K562 (cell line): ENCODE measurements around the gene GULP1. TPM values are rescaled to one million over a fixed set of nuclear protein-coding genes. Genes with fewer than 3 reads are reported as not detected.

Source experiments
- ATAC-seq: fragments of 200-7000 bp; cut with Tn5 transposase; 3 replicates; pipeline ENCODE4 v1.9.1; 2020; ENCODE audit warnings: moderate library complexity
- BruUV-seq: library from RNA; stranded (reverse); fragments of 400-500 nt; replicated peaks from 2 replicates; lab custom pipeline; 2021; lab: Mats Ljungman, UMichigan
- CTCF ChIA-PET: fragments of 300-600 bp; formaldehyde crosslinking; extraction: SDS; loops from one replicate; lab custom pipeline; 2021; ENCODE audit warnings: low intra/inter-chr PET ratio; lab: Yijun Ruan, JAX
- POLR2A ChIA-PET: fragments of 300-600, 350-650 bp; sonication (Branson Sonifier 250); formaldehyde crosslinking; extraction: SDS; loops from one replicate; lab custom pipeline; 2021; ENCODE audit warnings: antibody characterized with exemption, inconsistent platforms; lab: Yijun Ruan, JAX
- DNase-seq, 4 experiments: peaks; one replicate each; pipeline versions ENCODE4 v3.0.0 to v3.0.0-alpha.2; 2011 to 2018; ENCODE audit warnings: low spot score in 3 of 4, mixed read lengths in 3 of 4; ENCODE audit errors: extremely low read depth in 1 of 4
- FAIRE-seq: peaks from 2 replicates; lab custom pipeline; 2011; peaks lifted over from hg19 to GRCh38; lab: Jason Lieb, UNC
- H2AFZ ChIP-seq: 2 replicates; pipeline ENCODE4 v1.6.0; 2011; ENCODE audit warnings: low read depth, low read length, control low read depth, inconsistent platforms
- H3K27ac ChIP-seq: fragments of 200-600 bp; 3 replicates; pipeline ENCODE4 v1.8.0; 2011; ENCODE audit warnings: low read depth, mild to moderate bottlenecking, control low read depth, inconsistent platforms, low read length, moderate library complexity, mixed read lengths; ENCODE audit errors: extremely low read depth
- H3K27me3 ChIP-seq, 2 experiments: fragments of 300-600 bp in 1 of 2; 2 replicates in 1 of 2; 3 replicates in 1 of 2; pipeline versions ENCODE4 v1.6.0 to v1.8.0; 2011; ENCODE audit warnings: inconsistent platforms in 2 of 2, low read length in 2 of 2, mild to moderate bottlenecking in 1 of 2, mixed read lengths in 1 of 2, moderate library complexity in 1 of 2; ENCODE audit not compliant: control insufficient read depth in 2 of 2, insufficient read depth in 2 of 2
- H3K36me3 ChIP-seq: fragments of 300-600 bp; 3 replicates; pipeline ENCODE4 v1.8.0; 2011; ENCODE audit warnings: mild to moderate bottlenecking, low read length, inconsistent platforms; ENCODE audit not compliant: control insufficient read depth, insufficient read depth
- H3K4me1 ChIP-seq, 2 experiments: fragments of 200-600 bp in 1 of 2; replicated peaks in 1 of 2; 2 replicates in 1 of 2; 3 replicates in 1 of 2; pipeline versions ENCODE4 v1.5.1 to v1.8.0; 2011; ENCODE audit warnings: inconsistent platforms in 2 of 2, low read length in 2 of 2, mild to moderate bottlenecking in 1 of 2, mixed read lengths in 1 of 2, moderate library complexity in 1 of 2; ENCODE audit not compliant: control insufficient read depth in 2 of 2, insufficient read depth in 2 of 2
- H3K4me2 ChIP-seq: 2 replicates; pipeline ENCODE4 v1.6.1; 2011; ENCODE audit warnings: low read length, control low read depth, inconsistent platforms, mixed read lengths; ENCODE audit not compliant: insufficient read depth
- H3K4me3 ChIP-seq: fragments of 200-600 bp; sonication (generic), shearing (Covaris generic); 2 replicates; pipeline ENCODE4 v1.5.1; 2016; ENCODE audit warnings: control low read depth, inconsistent platforms
- H3K79me2 ChIP-seq: fragments of 200-600 bp; 3 replicates; pipeline ENCODE4 v1.8.0; 2011; ENCODE audit warnings: low read length, inconsistent platforms; ENCODE audit not compliant: control insufficient read depth, insufficient read depth
- H3K9ac ChIP-seq, 2 experiments: 2 replicates each; pipeline versions ENCODE4 v1.6.0 to v1.6.1; 2011; ENCODE audit warnings: low read depth in 2 of 2, low read length in 2 of 2, control low read depth in 1 of 2, inconsistent platforms in 1 of 2, mild to moderate bottlenecking in 1 of 2, mixed read lengths in 1 of 2; ENCODE audit not compliant: insufficient read depth in 1 of 2
- H3K9me1 ChIP-seq: one replicate; pipeline ENCODE4 v1.6.0; 2011; ENCODE audit warnings: inconsistent platforms, mild to moderate bottlenecking, low read length, moderate library complexity; ENCODE audit not compliant: control insufficient read depth, insufficient read depth
- H3K9me3 ChIP-seq: replicated peaks from 2 replicates; pipeline ENCODE4 v1.5.1; 2011; ENCODE audit warnings: low read depth, low read length, inconsistent platforms; ENCODE audit not compliant: control insufficient read depth, insufficient read depth
- H4K20me1 ChIP-seq: replicated peaks from 2 replicates; pipeline ENCODE4 v1.6.1; 2011; ENCODE audit warnings: low read length, inconsistent platforms, mixed read lengths; ENCODE audit not compliant: control insufficient read depth, insufficient read depth
- CBFB ChIP-seq: sonication (generic); formaldehyde crosslinking; IDR thresholded peaks from 2 replicates; pipeline ENCODE4 v1.4.0; 2020; ENCODE audit warnings: mild to moderate bottlenecking, missing genetic modification reagents
- CBX2 ChIP-seq: fragments of 200-600 bp; sonication (generic); IDR thresholded peaks from one replicate; pipeline ENCODE4 v1.6.1; 2012; ENCODE audit warnings: mild to moderate bottlenecking, low read length, inconsistent platforms; ENCODE audit not compliant: insufficient read depth, poor library complexity, severe bottlenecking
- CREB1 ChIP-seq, 2 experiments: sonication (generic) in 1 of 2; formaldehyde crosslinking in 1 of 2; IDR thresholded peaks; 2 replicates each; pipeline versions ENCODE4 v1.6.1 to v1.8.0; 2012 to 2022; ENCODE audit warnings: inconsistent platforms in 1 of 2, mild to moderate bottlenecking in 1 of 2, missing genetic modification reagents in 1 of 2, moderate library complexity in 1 of 2
- EZH2 ChIP-seq: IDR thresholded peaks from 2 replicates; pipeline ENCODE4 v1.6.1; 2012; ENCODE audit warnings: low read depth, mild to moderate bottlenecking, inconsistent platforms, low read length, borderline replicate concordance
- GTF3C2 ChIP-seq: IDR thresholded peaks from 3 replicates; pipeline ENCODE4 v1.6.1; 2011; ENCODE audit warnings: borderline replicate concordance, mild to moderate bottlenecking, moderate library complexity; ENCODE audit not compliant: insufficient read length; ENCODE audit errors: extremely low read depth
- HBP1 ChIP-seq: fragments of 450-650 bp; formaldehyde crosslinking; IDR thresholded peaks from 2 replicates; pipeline ENCODE4 v1.4.0; 2022; ENCODE audit warnings: missing genetic modification characterization
- HES1 ChIP-seq: fragments of 450-650 bp; IDR thresholded peaks from 2 replicates; pipeline ENCODE4 v1.6.1; 2016; ENCODE audit warnings: low read depth, mild to moderate bottlenecking, moderate library complexity
- MYC ChIP-seq, 2 experiments: fragments of 250-450 bp in 1 of 2; sonication (Bioruptor Pico) in 1 of 2; IDR thresholded peaks; 2 replicates each; pipeline versions ENCODE4 v1.5.1 to v1.6.1; 2012 to 2021; ENCODE audit warnings: low read depth in 2 of 2, borderline replicate concordance in 1 of 2, improper control_type of control experiment in 1 of 2, low read length in 1 of 2, mild to moderate bottlenecking in 1 of 2, moderate library complexity in 1 of 2
- SREBF2 ChIP-seq: sonication (generic); formaldehyde crosslinking; IDR thresholded peaks from 2 replicates; pipeline ENCODE4 v1.4.0; 2020; ENCODE audit warnings: mild to moderate bottlenecking, missing genetic modification reagents
- SRSF7 ChIP-seq: fragments of 200-400 bp; formaldehyde crosslinking; optimal IDR thresholded peaks from 2 replicates; pipeline ENCODE3; 2017; ENCODE audit warnings: mild to moderate bottlenecking, low read depth, low read length
- ZNF143 ChIP-seq: sonication (generic); formaldehyde crosslinking; IDR thresholded peaks from 2 replicates; pipeline ENCODE4 v1.9.0; 2022; ENCODE audit warnings: mild to moderate bottlenecking, missing genetic modification reagents
- ZNF239 ChIP-seq: fragments of 250-450 bp; sonication (Bioruptor Pico); IDR thresholded peaks from 2 replicates; pipeline ENCODE4 v1.4.0; 2020; ENCODE audit warnings: mild to moderate bottlenecking
- ZNF57 ChIP-seq: fragments of 450-650 bp; formaldehyde crosslinking; IDR thresholded peaks from 2 replicates; pipeline ENCODE4 v1.4.0; 2020; ENCODE audit warnings: mild to moderate bottlenecking, moderate library complexity
- WGBS: fragments of 100-300 bp; shearing (Covaris generic); methylation state at CpG from one replicate; pipeline ENCODE4 v1.1.6; 2016; ENCODE audit warnings: low coverage, mixed read lengths; ENCODE audit not compliant: insufficient coverage; ENCODE audit errors: missing lambda C conversion rate; 5-methylcytosine and 5-hydroxymethylcytosine counted together
- in situ Hi-C: fragments of 300-500 bp; cut with MboI; formaldehyde crosslinking; loops from 4 replicates; pipeline ENCODE4 v1.15.0; 2018; ENCODE audit warnings: inconsistent platforms, mixed read lengths
- intact Hi-C: fragments of 100-400 bp; cut with micrococcal nuclease; formaldehyde crosslinking; loops from 2 replicates; pipeline ENCODE4 v1.14.2; 2022
- polyA plus RNA-seq, 8 experiments: library from polyadenylated mRNA; depleted of rRNA in 4 of 8; stranded (reverse) in 5 of 8; unstranded in 3 of 8; fragments of >200 nt; fragmentation: Nextera tagmentation in 2 of 8; fragmentation: Illumina TruSeq in 1 of 8; extraction: Ambion mirVana in 2 of 8; extraction: Trizol in 1 of 8; gene quantifications; 2 replicates each; pipeline versions ENCODE4 v1.2.1 to v1.2.3, GENCODE V29; 2011 to 2014; ENCODE audit warnings: inconsistent platforms in 1 of 8, missing spikeins in 1 of 8
- total RNA-seq, 7 experiments: library from RNA; depleted of rRNA in 6 of 7; stranded (reverse); fragments of >200 nt in 6 of 7; fragmentation: Illumina TruSeq in 2 of 7; extraction: Trizol in 2 of 7; gene quantifications; 2 replicates each; pipeline versions ENCODE4 v1.2.1 to v1.2.3, GENCODE V29; 2011 to 2021; ENCODE audit warnings: low replicate concordance in 1 of 7

GULP1 gene
- total and polyA plus RNA-seq, 9 of the 15 experiments (the other 6 are each of a cell fraction or from before 2014, with no cell fraction given) = 8.5 to 25.3 (median 19.5) TPM

- WGBS = 97% methylated on average over 5 of the region's 5 CpGs
- Histone ChIP-seq H3K4me1 (no peaks in the 10 kb centered on the region; a peak in 1 of 5 replicates), H3K27ac (no peak overlapping the region), H2AFZ (no peak overlapping the region), H3K4me2 (no peak overlapping the region), H3K4me3 (no peak overlapping the region), H4K20me1 (no peaks in the 10 kb centered on the region), H3K9ac (no peak overlapping the region), H3K79me2 (peaks cover 90% of the 10 kb centered on the region), H3K36me3 (peaks cover 13% of the 10 kb centered on the region; the same call in 2 of the 3 replicates), H3K27me3 (no peaks in the 10 kb centered on the region), H3K9me3 (no peaks in the 10 kb centered on the region), H3K9me1 (no peaks in the 10 kb centered on the region)
- intact Hi-C loops = no loop called here
- ChIA-PET CTCF (no interaction called here), POLR2A (interaction anchor here (0.6 kb wide), 1 partner anchor 12 kb away, joined by 4 read pairs; no protein-coding TSS in a partner anchor)
- TF ChIP-seq SRSF7 (no peak), HES1 (no peak), CBX2 (no peak), HBP1 (CRISPR knock-in tag) (no peak), ZNF57 (CRISPR knock-in tag) (no peak), ZNF143 (no peak), EZH2 (no peak), ZNF239 (CRISPR knock-in tag) (no peak), CBFB (CRISPR knock-in tag) (no peak), MYC (IDR thresholded peaks at IDR 0.05; ENCODE audit: low read depth, low read length) (no peak), MYC (CRISPR knock-in tag; IDR thresholded peaks at IDR 0.05; ENCODE audit: borderline replicate concordance, low read depth) (no peak), SREBF2 (no peak), GTF3C2 (no peak), CREB1 (IDR thresholded peaks at IDR 0.05) (no peak), CREB1 (CRISPR knock-in tag; IDR thresholded peaks at IDR 0.05) (no peak)
- BruUV-seq = no TSS peak
- ATAC-seq (no peak), DNase-seq (no peak), FAIRE-seq (no peak)
- in situ Hi-C loops = no loop called here
Measured at GRCh38 chr2:188277786-188278185, 13.9 kb upstream of the GULP1 start.
